K562 (cell line): ENCODE results near the gene TEX54. TPM values are rescaled to one million over a fixed set of nuclear protein-coding genes. Genes with fewer than 3 reads are reported as not detected.

ENCODE experiments used
- BHLHE40 ChIP-seq: IDR thresholded peaks from 2 replicates; pipeline ENCODE4 v1.6.1; 2011; ENCODE audit warnings: low read length, improper control_type of control experiment
- BRD4 ChIP-seq: fragments of 200-600 bp; sonication (generic); IDR thresholded peaks from 2 replicates; pipeline ENCODE4 v1.6.1; 2017; ENCODE audit warnings: inconsistent platforms
- ELF2 ChIP-seq: fragments of 250-450 bp; sonication (Bioruptor Pico); IDR thresholded peaks from 2 replicates; pipeline ENCODE4 v1.5.0; 2021; ENCODE audit warnings: mild to moderate bottlenecking
- EP300 ChIP-seq: IDR thresholded peaks from 2 replicates; pipeline ENCODE4 v1.6.1; 2012; ENCODE audit warnings: low read length, improper control_type of control experiment
- ERF ChIP-seq: fragments of 450-650 bp; formaldehyde crosslinking; IDR thresholded peaks from 2 replicates; pipeline ENCODE4 v1.4.0; 2020; ENCODE audit warnings: mild to moderate bottlenecking, mixed read lengths
- ESRRA ChIP-seq: fragments of 450-650 bp; IDR thresholded peaks from 2 replicates; pipeline ENCODE4 v1.6.1; 2014; ENCODE audit warnings: low read depth, mild to moderate bottlenecking, moderate library complexity, borderline replicate concordance
- KAT2B ChIP-seq: IDR thresholded peaks from one replicate; pipeline ENCODE4 v1.6.1; 2012; ENCODE audit warnings: low read depth, mild to moderate bottlenecking, control low read depth, inconsistent platforms, low read length, moderate library complexity
- KLF13 ChIP-seq: fragments of 450-650 bp; IDR thresholded peaks from 2 replicates; pipeline ENCODE4 v1.6.1; 2016; ENCODE audit warnings: missing genetic modification characterization, low read depth, mild to moderate bottlenecking, missing compliant biosample characterization, moderate library complexity, borderline replicate concordance
- KLF16 ChIP-seq: IDR thresholded peaks from 2 replicates; pipeline ENCODE4 v1.6.1; 2016; ENCODE audit warnings: antibody characterized with exemption
- MEF2A ChIP-seq: IDR thresholded peaks from 2 replicates; pipeline ENCODE4 v1.6.1; 2011; ENCODE audit warnings: low read depth, mild to moderate bottlenecking, low read length, moderate library complexity; ENCODE audit not compliant: control insufficient read depth
- PHB ChIP-seq: fragments of 250-450 bp; sonication (Bioruptor Pico); IDR thresholded peaks from 2 replicates; pipeline ENCODE4 v1.5.0; 2021
- RAD51 ChIP-seq: fragments of 450-650 bp; IDR thresholded peaks from 2 replicates; pipeline ENCODE4 v1.7.1; 2016; ENCODE audit warnings: low read depth, mild to moderate bottlenecking, borderline replicate concordance
- SMARCE1 ChIP-seq: fragments of 450-650 bp; IDR thresholded peaks from 2 replicates; pipeline ENCODE4 v1.7.1; 2016; ENCODE audit warnings: mild to moderate bottlenecking
- SOX6 ChIP-seq: fragments of 450-650 bp; IDR thresholded peaks from 2 replicates; pipeline ENCODE4 v1.6.1; 2014; ENCODE audit warnings: mild to moderate bottlenecking
- polyA plus RNA-seq, 8 experiments: library from polyadenylated mRNA; depleted of rRNA in 4 of 8; stranded (reverse) in 5 of 8; unstranded in 3 of 8; fragments of >200 nt; fragmentation: Nextera tagmentation in 2 of 8; fragmentation: Illumina TruSeq in 1 of 8; extraction: Ambion mirVana in 2 of 8; extraction: Trizol in 1 of 8; gene quantifications; 2 replicates each; pipeline versions ENCODE4 v1.2.1 to v1.2.3, GENCODE V29; 2011 to 2014; ENCODE audit warnings: inconsistent platforms in 1 of 8, missing spikeins in 1 of 8
- total RNA-seq, 7 experiments: library from RNA; depleted of rRNA in 6 of 7; stranded (reverse); fragments of >200 nt in 6 of 7; fragmentation: Illumina TruSeq in 2 of 7; extraction: Trizol in 2 of 7; gene quantifications; 2 replicates each; pipeline versions ENCODE4 v1.2.1 to v1.2.3, GENCODE V29; 2011 to 2021; ENCODE audit warnings: low replicate concordance in 1 of 7
- TF ChIP-seq, protein P1 (sequence below): fragments of 150-350 bp; conservative IDR thresholded peaks from 2 replicates; pipeline ENCODE4 v1.6.1; 2014; ENCODE audit warnings: low read length
- TF ChIP-seq, protein P2 (sequence below): conservative IDR thresholded peaks from 2 replicates; pipeline ENCODE4 v1.6.1; 2011; ENCODE audit warnings: low read depth, mild to moderate bottlenecking, low read length; ENCODE audit not compliant: control insufficient read depth
- TF ChIP-seq, protein P3 (sequence below), 2 experiments: fragments of 200-800 bp in 1 of 2; sonication (Bioruptor generic) in 1 of 2; sonication (generic) in 1 of 2; formaldehyde crosslinking in 1 of 2; IDR thresholded peaks in 1 of 2; conservative IDR thresholded peaks in 1 of 2; 2 replicates each; pipeline versions ENCODE4 v1.5.0 to v1.6.1; 2016 to 2020; ENCODE audit warnings: missing compliant biosample characterization in 1 of 2, missing genetic modification characterization in 1 of 2, missing genetic modification reagents in 1 of 2

The TEX54 gene
- total and polyA plus RNA-seq, 9 of the 15 experiments (the other 6 are each of a cell fraction or from before 2014, with no cell fraction given), result not detected

DNA sequence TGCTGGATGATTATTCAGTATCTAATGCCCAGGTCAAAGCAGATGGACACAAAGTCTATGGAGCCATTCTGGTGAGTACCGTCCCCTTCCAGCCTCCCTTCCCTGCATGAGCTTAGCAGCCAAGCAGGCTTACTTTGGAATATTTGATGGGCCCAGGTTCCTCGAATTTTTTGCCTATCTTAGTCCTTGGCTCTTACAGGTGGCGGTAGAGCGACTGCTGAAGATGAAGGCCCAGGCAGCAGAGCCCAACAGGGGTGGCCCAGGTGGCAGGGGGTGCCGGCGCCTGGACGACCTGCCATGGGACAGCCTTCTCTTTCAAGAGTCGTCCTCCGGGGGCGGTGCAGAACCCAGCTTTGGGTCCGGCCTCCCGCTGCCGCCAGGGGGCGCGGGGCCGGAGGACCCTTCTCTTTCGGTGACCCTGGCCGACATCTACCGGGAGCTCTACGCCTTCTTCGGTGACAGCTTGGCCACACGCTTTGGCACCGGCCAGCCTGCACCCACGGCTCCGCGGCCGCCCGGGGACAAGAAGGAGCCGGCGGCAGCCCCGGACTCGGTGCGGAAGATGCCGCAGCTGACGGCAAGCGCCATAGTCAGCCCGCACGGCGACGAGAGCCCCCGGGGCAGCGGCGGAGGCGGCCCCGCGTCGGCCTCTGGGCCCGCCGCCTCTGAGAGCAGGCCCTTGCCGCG, 46.2 kb downstream of the TEX54 start (continued):
- TF ChIP-seq, protein P1, sequence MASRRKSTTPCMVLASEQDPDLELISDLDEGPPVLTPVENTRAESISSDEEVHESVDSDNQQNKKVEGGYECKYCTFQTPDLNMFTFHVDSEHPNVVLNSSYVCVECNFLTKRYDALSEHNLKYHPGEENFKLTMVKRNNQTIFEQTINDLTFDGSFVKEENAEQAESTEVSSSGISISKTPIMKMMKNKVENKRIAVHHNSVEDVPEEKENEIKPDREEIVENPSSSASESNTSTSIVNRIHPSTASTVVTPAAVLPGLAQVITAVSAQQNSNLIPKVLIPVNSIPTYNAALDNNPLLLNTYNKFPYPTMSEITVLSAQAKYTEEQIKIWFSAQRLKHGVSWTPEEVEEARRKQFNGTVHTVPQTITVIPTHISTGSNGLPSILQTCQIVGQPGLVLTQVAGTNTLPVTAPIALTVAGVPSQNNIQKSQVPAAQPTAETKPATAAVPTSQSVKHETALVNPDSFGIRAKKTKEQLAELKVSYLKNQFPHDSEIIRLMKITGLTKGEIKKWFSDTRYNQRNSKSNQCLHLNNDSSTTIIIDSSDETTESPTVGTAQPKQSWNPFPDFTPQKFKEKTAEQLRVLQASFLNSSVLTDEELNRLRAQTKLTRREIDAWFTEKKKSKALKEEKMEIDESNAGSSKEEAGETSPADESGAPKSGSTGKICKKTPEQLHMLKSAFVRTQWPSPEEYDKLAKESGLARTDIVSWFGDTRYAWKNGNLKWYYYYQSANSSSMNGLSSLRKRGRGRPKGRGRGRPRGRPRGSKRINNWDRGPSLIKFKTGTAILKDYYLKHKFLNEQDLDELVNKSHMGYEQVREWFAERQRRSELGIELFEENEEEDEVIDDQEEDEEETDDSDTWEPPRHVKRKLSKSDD, result 0 out of 2 replicates have a peak, but pooled peaks have one; percentile 52
- TF ChIP-seq MEF2A (no peak), EP300 (peak; percentile 15; the same call in 1 of the 2 replicates), ELF2 (no peak), BHLHE40 (peak; percentile 41; the same call in 1 of the 2 replicates), RAD51 (peak; percentile 15; the same call in 1 of the 2 replicates), ESRRA (peak; percentile 57), KLF16 (peak; percentile 64; the same call in 1 of the 2 replicates), BRD4 (no peak; the same call in 1 of the 2 replicates), SMARCE1 (no peak), PHB (CRISPR knock-in tag) (peak; percentile 57; the same call in 1 of the 2 replicates), SOX6 (0 out of 2 replicates have a peak, but pooled peaks have one; percentile 18), KLF13 (tag) (no peak), KAT2B (peak; percentile 41), ERF (no peak)
- TF ChIP-seq, protein P2, sequence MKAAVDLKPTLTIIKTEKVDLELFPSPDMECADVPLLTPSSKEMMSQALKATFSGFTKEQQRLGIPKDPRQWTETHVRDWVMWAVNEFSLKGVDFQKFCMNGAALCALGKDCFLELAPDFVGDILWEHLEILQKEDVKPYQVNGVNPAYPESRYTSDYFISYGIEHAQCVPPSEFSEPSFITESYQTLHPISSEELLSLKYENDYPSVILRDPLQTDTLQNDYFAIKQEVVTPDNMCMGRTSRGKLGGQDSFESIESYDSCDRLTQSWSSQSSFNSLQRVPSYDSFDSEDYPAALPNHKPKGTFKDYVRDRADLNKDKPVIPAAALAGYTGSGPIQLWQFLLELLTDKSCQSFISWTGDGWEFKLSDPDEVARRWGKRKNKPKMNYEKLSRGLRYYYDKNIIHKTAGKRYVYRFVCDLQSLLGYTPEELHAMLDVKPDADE, result peak; percentile 11
- TF ChIP-seq, protein P3, sequence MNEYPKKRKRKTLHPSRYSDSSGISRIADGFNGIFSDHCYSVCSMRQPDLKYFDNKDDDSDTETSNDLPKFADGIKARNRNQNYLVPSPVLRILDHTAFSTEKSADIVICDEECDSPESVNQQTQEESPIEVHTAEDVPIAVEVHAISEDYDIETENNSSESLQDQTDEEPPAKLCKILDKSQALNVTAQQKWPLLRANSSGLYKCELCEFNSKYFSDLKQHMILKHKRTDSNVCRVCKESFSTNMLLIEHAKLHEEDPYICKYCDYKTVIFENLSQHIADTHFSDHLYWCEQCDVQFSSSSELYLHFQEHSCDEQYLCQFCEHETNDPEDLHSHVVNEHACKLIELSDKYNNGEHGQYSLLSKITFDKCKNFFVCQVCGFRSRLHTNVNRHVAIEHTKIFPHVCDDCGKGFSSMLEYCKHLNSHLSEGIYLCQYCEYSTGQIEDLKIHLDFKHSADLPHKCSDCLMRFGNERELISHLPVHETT (CRISPR knock-in tag; conservative IDR thresholded peaks at IDR 0.05 in 1 of 2, IDR thresholded peaks at IDR 0.05 in 1 of 2), result peak in 1 of 2 experiments; percentile 82; a peak in 2 of 4 replicates
- TF ChIP-seq, all 486 proteins: peak for 82
